Left ventricle myocardium inferior (tissue), 1 donor: ENCODE measurements around the gene TLL1. TPM values are rescaled to one million over a fixed set of nuclear protein-coding genes. Genes with fewer than 3 reads are reported as not detected.
A peak's percentile ranks its signal among the peaks of the same experiment; 100 is the strongest.

Experiments
- DNase-seq: peaks from one replicate; pipeline ENCODE4 v3.0.0-alpha.2; 2020
- H3K27ac ChIP-seq: fragments of 200-600 bp; replicated peaks from 2 replicates; pipeline ENCODE4 v1.8.0; 2021
- H3K27me3 ChIP-seq: fragments of 200-600 bp; 2 replicates; pipeline ENCODE4 v1.8.0; 2021; ENCODE audit warnings: low read depth
- H3K36me3 ChIP-seq: fragments of 200-600 bp; 2 replicates; pipeline ENCODE4 v1.8.0; 2021
- H3K4me1 ChIP-seq: fragments of 200-600 bp; 2 replicates; pipeline ENCODE4 v1.8.0; 2021
- H3K4me3 ChIP-seq: fragments of 200-600 bp; 2 replicates; pipeline ENCODE4 v1.8.0; 2021; ENCODE audit warnings: mild to moderate bottlenecking, moderate library complexity
- H3K9me3 ChIP-seq: fragments of 200-600 bp; replicated peaks from 2 replicates; pipeline ENCODE4 v1.8.0; 2021
- CTCF ChIP-seq: fragments of 200-600 bp; IDR thresholded peaks from 2 replicates; pipeline ENCODE4 v1.8.0; 2021; ENCODE audit warnings: antibody characterized with exemption, mild to moderate bottlenecking, borderline replicate concordance
- intact Hi-C: fragments of 100-400 bp; cut with micrococcal nuclease; formaldehyde crosslinking; loops from one replicate; pipeline ENCODE4 v1.11.0; 2022
- total RNA-seq: library from RNA; stranded (reverse); fragmentation: NEBNext Ultra II Directional; extraction: Animal tissue kit (Norgen Biotek cat#: 25700); gene quantifications from one replicate; pipeline ENCODE4 v1.2.1, GENCODE V29; 2021
- donor health status: DM: no; HTN: yes; CAD: no; lungs with severe emphysema.

The TLL1 gene
- total RNA-seq, 1 donor from 2014 or later: 1.0 TPM

GRCh38 chr4:165838575-165838974, 34.5 kb upstream of the TLL1 start:
- TF ChIP-seq CTCF: no peak
- Histone ChIP-seq H3K9me3 (no peaks in the 10 kb centered on the region), H3K4me3 (no peak overlapping the region), H3K4me1 (peaks cover 5% of the 10 kb centered on the region), H3K27me3 (no peaks in the 10 kb centered on the region), H3K36me3 (no peaks in the 10 kb centered on the region), H3K27ac (peak overlapping the region; percentile 56)
- intact Hi-C loops: no loop called here
- no peak for DNase-seq

- Histone ChIP-seq H3K27ac (peak overlapping the region; percentile 56), H3K36me3 (no peaks in the 10 kb centered on the region), H3K27me3 (no peaks in the 10 kb centered on the region), H3K4me1 (peaks cover 5% of the 10 kb centered on the region), H3K9me3 (no peaks in the 10 kb centered on the region), H3K4me3 (no peak overlapping the region)
- DNase-seq: no peak
- intact Hi-C loops: no loop called here
- TF ChIP-seq CTCF: no peak
Measured at GRCh38 chr4:165839615-165840333, 33.3 kb upstream of the TLL1 start.

GRCh38 chr4:165842684-165843083, 30.4 kb upstream of the TLL1 start:
- intact Hi-C loops: no loop called here
- no peak overlapping the region for H3K4me3 ChIP-seq
- no peak overlapping the region for H3K27ac ChIP-seq
- H3K4me1 ChIP-seq: peaks cover 5% of the 10 kb centered on the region
- no peaks in the 10 kb centered on the region for H3K27me3 ChIP-seq
- TF ChIP-seq CTCF: no peak
- H3K9me3 ChIP-seq: no peaks in the 10 kb centered on the region
- H3K36me3 ChIP-seq: no peaks in the 10 kb centered on the region
- no peak for DNase-seq

GRCh38 chr4:165844161-165844560, 28.9 kb upstream of the TLL1 start:
- Histone ChIP-seq H3K4me1 (no peaks in the 10 kb centered on the region), H3K27ac (no peak overlapping the region), H3K36me3 (no peaks in the 10 kb centered on the region), H3K4me3 (no peak overlapping the region), H3K9me3 (no peaks in the 10 kb centered on the region), H3K27me3 (no peaks in the 10 kb centered on the region)
- intact Hi-C loops: no loop called here
- no peak for DNase-seq
- no peak for TF ChIP-seq CTCF

- TF ChIP-seq CTCF: no peak
- intact Hi-C loops: no loop called here
Measured at GRCh38 chr4:165851256-165851655, 21.8 kb upstream of the TLL1 start.

More at GRCh38 chr4:165851256-165851655, 21.8 kb upstream of the TLL1 start:
- no peak overlapping the region for H3K27ac ChIP-seq
- H3K36me3 ChIP-seq: no peaks in the 10 kb centered on the region
- H3K4me3 ChIP-seq: no peak overlapping the region
- H3K27me3 ChIP-seq: no peaks in the 10 kb centered on the region
- no peaks in the 10 kb centered on the region for H3K9me3 ChIP-seq
- no peak for DNase-seq
- no peaks in the 10 kb centered on the region for H3K4me1 ChIP-seq
